Neuronal stem cell (in vitro differentiated cells): ENCODE results near the gene DENND5A.

ENCODE experiments used
- DNase-seq: peaks from one replicate; pipeline ENCODE4 v3.0.0-alpha.2; 2013; ENCODE audit warnings: low spot score
- H2AFZ ChIP-seq: one replicate; pipeline ENCODE4 v1.6.1; 2013; ENCODE audit warnings: mild to moderate bottlenecking, low read length, inconsistent platforms
- H2AK5ac ChIP-seq: 2 replicates; pipeline ENCODE4 v1.6.1; 2013; ENCODE audit warnings: low read depth, mild to moderate bottlenecking, inconsistent platforms, low read length, moderate library complexity, mixed read lengths
- H2BK120ac ChIP-seq: 2 replicates; pipeline ENCODE4 v1.6.1; 2013; ENCODE audit warnings: low read depth, mild to moderate bottlenecking, inconsistent platforms, low read length, moderate library complexity, mixed read lengths
- H2BK12ac ChIP-seq: one replicate; pipeline ENCODE4 v1.6.1; 2013; ENCODE audit warnings: low read length, inconsistent platforms
- H2BK15ac ChIP-seq: 2 replicates; pipeline ENCODE4 v1.6.1; 2013; ENCODE audit warnings: mild to moderate bottlenecking, low read length, inconsistent platforms, mixed read lengths
- H2BK5ac ChIP-seq: one replicate; pipeline ENCODE4 v1.6.1; 2013; ENCODE audit warnings: inconsistent platforms, mild to moderate bottlenecking, low read length, moderate library complexity
- H3K14ac ChIP-seq: one replicate; pipeline ENCODE4 v1.6.1; 2013; ENCODE audit warnings: low read length, inconsistent platforms
- H3K18ac ChIP-seq: 2 replicates; pipeline ENCODE4 v1.6.1; 2013; ENCODE audit warnings: low read length, inconsistent platforms
- H3K23ac ChIP-seq: 2 replicates; pipeline ENCODE4 v1.6.1; 2013; ENCODE audit warnings: low read depth, mild to moderate bottlenecking, mixed read lengths, low read length, inconsistent platforms; ENCODE audit not compliant: poor library complexity
- H3K27ac ChIP-seq: replicated peaks from 3 replicates; pipeline ENCODE4 v1.5.1; 2013; ENCODE audit warnings: low read length, inconsistent platforms
- H3K27me3 ChIP-seq, 3 experiments: 2 replicates each; pipeline ENCODE4 v1.6.1; 2013; ENCODE audit warnings: low read length in 3 of 3, mild to moderate bottlenecking in 2 of 3, inconsistent platforms in 1 of 3, low read depth in 1 of 3, mixed read lengths in 1 of 3, moderate library complexity in 1 of 3; ENCODE audit not compliant: control insufficient read depth in 3 of 3, insufficient read depth in 3 of 3
- H3K36me3 ChIP-seq, 2 donors: replicated peaks in 1 of 2; 2 replicates each; pipeline ENCODE4 v1.6.1; 2013; ENCODE audit warnings: low read length in 2 of 2; ENCODE audit not compliant: control insufficient read depth in 2 of 2, insufficient read depth in 2 of 2
- H3K4ac ChIP-seq: 2 replicates; pipeline ENCODE4 v1.6.1; 2013; ENCODE audit warnings: inconsistent platforms, mild to moderate bottlenecking, low read length, moderate library complexity
- H3K4me1 ChIP-seq, 2 donors: 1 replicate in 1 of 2; 2 replicates in 1 of 2; pipeline ENCODE4 v1.6.1; 2013; ENCODE audit warnings: low read length in 2 of 2, low read depth in 1 of 2; ENCODE audit not compliant: control insufficient read depth in 2 of 2, insufficient read depth in 1 of 2
- H3K4me2 ChIP-seq: one replicate; pipeline ENCODE4 v1.6.1; 2013; ENCODE audit warnings: mild to moderate bottlenecking, low read length, inconsistent platforms; ENCODE audit not compliant: insufficient read depth, poor library complexity, severe bottlenecking
- H3K4me3 ChIP-seq, 2 donors: 2 replicates each; pipeline ENCODE4 v1.5.1; 2013; ENCODE audit warnings: low read length in 2 of 2, mild to moderate bottlenecking in 2 of 2, inconsistent platforms in 1 of 2, moderate library complexity in 1 of 2
- H3K79me1 ChIP-seq: one replicate; pipeline ENCODE4 v1.6.1; 2013; ENCODE audit warnings: low read depth, mild to moderate bottlenecking, inconsistent platforms, low read length, moderate library complexity
- H3K9ac ChIP-seq: one replicate; pipeline ENCODE4 v1.6.1; 2013; ENCODE audit warnings: mild to moderate bottlenecking, low read depth, low read length, inconsistent platforms; ENCODE audit not compliant: poor library complexity
- H3K9me3 ChIP-seq, 2 donors: replicated peaks in 1 of 2; 2 replicates each; pipeline versions ENCODE3 to v1.6.1; 2013; ENCODE audit warnings: low read length in 2 of 2, mild to moderate bottlenecking in 2 of 2, inconsistent platforms in 1 of 2, low read depth in 1 of 2, mixed read lengths in 1 of 2, moderate library complexity in 1 of 2; ENCODE audit not compliant: control insufficient read depth in 2 of 2, insufficient read depth in 1 of 2
- H4K8ac ChIP-seq: one replicate; pipeline ENCODE4 v1.6.1; 2013; ENCODE audit warnings: low read depth, mild to moderate bottlenecking, inconsistent platforms, low read length, moderate library complexity
- H4K91ac ChIP-seq: one replicate; pipeline ENCODE4 v1.6.1; 2013; ENCODE audit warnings: low read length, low read depth, mild to moderate bottlenecking, inconsistent platforms; ENCODE audit not compliant: poor library complexity
- WGBS, 2 donors: extraction: QIAGEN DNeasy Blood & Tissue Kit; methylation state at CpG; one replicate each; pipeline ENCODE4 v1.1.7; 2013; ENCODE audit warnings: missing lambda C conversion rate in 2 of 2, mixed read lengths in 1 of 2; ENCODE audit not compliant: insufficient read length in 2 of 2, insufficient replicate concordance in 1 of 2; ENCODE audit errors: extremely low coverage in 2 of 2; 5-methylcytosine and 5-hydroxymethylcytosine counted together

DENND5A gene

GRCh38 chr11:9231848-9232177 lies 33.3 kb downstream of the DENND5A start:
- Histone ChIP-seq H3K23ac (no peak overlapping the region), H4K8ac (no peak overlapping the region), H2AFZ (no peak overlapping the region), H3K9ac (no peak overlapping the region), H3K27ac (no peak overlapping the region), H2BK120ac (no peak overlapping the region), H3K18ac (no peak overlapping the region), H3K14ac (no peak overlapping the region), H3K4me3 (no peak overlapping the region), H3K79me1 (peaks cover 2% of the 10 kb centered on the region), H3K27me3 (no peaks in the 10 kb centered on the region), H2AK5ac (no peak overlapping the region), H3K36me3 (peaks cover 0 to 4% of the 10 kb centered on the region in 2 donors), H2BK12ac (no peak overlapping the region), H4K91ac (no peak overlapping the region), H2BK5ac (no peak overlapping the region), H2BK15ac (no peak overlapping the region), H3K4ac (no peak overlapping the region), H3K4me2 (no peak overlapping the region), H3K9me3 (peaks cover 0 to 4% of the 10 kb centered on the region in 2 donors), H3K4me1 (peaks cover 0 to 3% of the 10 kb centered on the region in 2 donors)
- DNase-seq = no peak
- WGBS, 2 donors = no CpG with 5 or more reads among the region's 1 CpG

- no peaks in the 10 kb centered on the region for H3K27me3 ChIP-seq
- H3K4ac ChIP-seq = no peak overlapping the region
- H3K27ac ChIP-seq = no peak overlapping the region
- WGBS, 2 donors = no CpG with 5 or more reads among the region's 3 CpGs
- H3K23ac ChIP-seq = no peak overlapping the region
- H4K8ac ChIP-seq = no peak overlapping the region
- H2BK15ac ChIP-seq = no peak overlapping the region
- no peak overlapping the region for H2AFZ ChIP-seq
- H2AK5ac ChIP-seq = no peak overlapping the region
- H3K36me3 ChIP-seq = peaks cover 1 to 4% of the 10 kb centered on the region in 2 donors
- no peak overlapping the region for H3K4me3 ChIP-seq
- H4K91ac ChIP-seq = no peak overlapping the region
- no peak overlapping the region for H3K9ac ChIP-seq
- no peak overlapping the region for H2BK120ac ChIP-seq
- no peak overlapping the region for H2BK5ac ChIP-seq
- no peak overlapping the region for H2BK12ac ChIP-seq
- H3K4me1 ChIP-seq = peaks cover 0 to 3% of the 10 kb centered on the region in 2 donors
- peaks cover 4% of the 10 kb centered on the region for H3K79me1 ChIP-seq
- DNase-seq = no peak
- peaks cover 0 to 4% of the 10 kb centered on the region in 2 donors for H3K9me3 ChIP-seq
- no peak overlapping the region for H3K14ac ChIP-seq
- H3K18ac ChIP-seq = no peak overlapping the region
- H3K4me2 ChIP-seq = no peak overlapping the region
These were observed 34.9 kb downstream of the DENND5A start for GRCh38 chr11:9230296-9230695.

GRCh38 chr11:9228091-9228490 lies 37.1 kb downstream of the DENND5A start:
- no peak for DNase-seq
- H2BK12ac ChIP-seq = no peak overlapping the region
- H3K79me1 ChIP-seq = peaks cover 4% of the 10 kb centered on the region
- H3K18ac ChIP-seq = no peak overlapping the region
- peaks cover 1 to 4% of the 10 kb centered on the region in 2 donors for H3K36me3 ChIP-seq
- H4K8ac ChIP-seq = no peak overlapping the region
- no peak overlapping the region for H3K4me3 ChIP-seq
- H3K4me2 ChIP-seq = no peak overlapping the region
- no peak overlapping the region for H3K9ac ChIP-seq
- H3K27ac ChIP-seq = no peak overlapping the region
- no peak overlapping the region for H2AK5ac ChIP-seq
- H2BK5ac ChIP-seq = no peak overlapping the region
- no peak overlapping the region for H4K91ac ChIP-seq
- H2BK120ac ChIP-seq = no peak overlapping the region
- no peaks in the 10 kb centered on the region for H3K9me3 ChIP-seq
- no peak overlapping the region for H3K4ac ChIP-seq
- H3K23ac ChIP-seq = no peak overlapping the region
- no peak overlapping the region for H3K14ac ChIP-seq
- no peak overlapping the region for H2BK15ac ChIP-seq
- peaks cover 0 to 3% of the 10 kb centered on the region in 2 donors for H3K4me1 ChIP-seq
- no CpG with 5 or more reads among the region's 5 CpGs for WGBS, 2 donors
- H2AFZ ChIP-seq = no peak overlapping the region
- no peaks in the 10 kb centered on the region for H3K27me3 ChIP-seq

GRCh38 chr11:9225748-9226298 lies 39.3 kb downstream of the DENND5A start:
- Histone ChIP-seq H3K18ac (no peak overlapping the region), H2BK15ac (no peak overlapping the region), H3K27ac (no peak overlapping the region), H3K79me1 (peaks cover 4% of the 10 kb centered on the region), H2BK12ac (no peak overlapping the region), H2BK120ac (no peak overlapping the region), H3K9ac (no peak overlapping the region), H4K91ac (no peak overlapping the region), H3K23ac (no peak overlapping the region), H3K9me3 (no peaks in the 10 kb centered on the region), H3K4me2 (no peak overlapping the region), H2AFZ (no peak overlapping the region), H3K36me3 (peaks cover 1 to 4% of the 10 kb centered on the region in 2 donors), H2BK5ac (no peak overlapping the region), H3K27me3 (no peaks in the 10 kb centered on the region), H3K4me1 (peaks cover 0 to 2% of the 10 kb centered on the region in 2 donors), H2AK5ac (no peak overlapping the region), H3K4me3 (no peak overlapping the region), H3K14ac (no peak overlapping the region), H4K8ac (no peak overlapping the region), H3K4ac (no peak overlapping the region)
- WGBS, 2 donors = no CpG with 5 or more reads among the region's 1 CpG
- no peak for DNase-seq
